ENCODE results near the gene FGFR4.

FGFR4 gene

GRCh38 chr5:177095088-177095669 is 8.5 kb downstream of the FGFR4 start:
- no peak overlapping the region for H3K27ac ChIP-seq (ENCODE audit: low read length)
- peaks cover 57% of the 10 kb centered on the region for H3K36me3 ChIP-seq (ENCODE audit: insufficient read depth, low read depth, low read length)
- peaks cover 6% of the 10 kb centered on the region; the same call in 1 of the 2 replicates for H3K4me1 ChIP-seq (ENCODE audit: insufficient read depth, low read length)
- no peaks in the 10 kb centered on the region for H3K27me3 ChIP-seq (ENCODE audit: insufficient read depth, low read length)
- H3K4me3 ChIP-seq (ENCODE audit: low read length), result no peak overlapping the region
- no peak overlapping the region for H3K9ac ChIP-seq (ENCODE audit: low read depth, low read length)
- H3K9me3 ChIP-seq (ENCODE audit: insufficient read depth, low read depth, low read length), result no peaks in the 10 kb centered on the region

- Histone ChIP-seq H3K27ac (ENCODE audit: low read length) (no peak overlapping the region), H3K4me1 (ENCODE audit: insufficient read depth, low read length) (peaks cover 6% of the 10 kb centered on the region; the same call in 1 of the 2 replicates), H3K4me3 (ENCODE audit: low read length) (no peak overlapping the region), H3K9ac (ENCODE audit: low read depth, low read length) (no peak overlapping the region), H3K27me3 (ENCODE audit: insufficient read depth, low read length) (no peaks in the 10 kb centered on the region), H3K9me3 (ENCODE audit: insufficient read depth, low read depth, low read length) (no peaks in the 10 kb centered on the region), H3K36me3 (ENCODE audit: insufficient read depth, low read depth, low read length) (peaks cover 45% of the 10 kb centered on the region)
Observed at GRCh38 chr5:177096162-177097015, 9.7 kb downstream of the FGFR4 start.

GRCh38 chr5:177097016-177097985 is 10.6 kb downstream of the FGFR4 start:
- H3K36me3 ChIP-seq (ENCODE audit: insufficient read depth, low read depth, low read length), result peaks cover 36% of the 10 kb centered on the region
- no peaks in the 10 kb centered on the region for H3K27me3 ChIP-seq (ENCODE audit: insufficient read depth, low read length)
- peaks cover 6% of the 10 kb centered on the region; the same call in 1 of the 2 replicates for H3K4me1 ChIP-seq (ENCODE audit: insufficient read depth, low read length)
- H3K4me3 ChIP-seq (ENCODE audit: low read length), result no peak overlapping the region
- no peaks in the 10 kb centered on the region for H3K9me3 ChIP-seq (ENCODE audit: insufficient read depth, low read depth, low read length)
- H3K27ac ChIP-seq (ENCODE audit: low read length), result no peak overlapping the region
- no peak overlapping the region for H3K9ac ChIP-seq (ENCODE audit: low read depth, low read length)

GRCh38 chr5:177098120-177098469 is 11.4 kb downstream of the FGFR4 start:
- Histone ChIP-seq H3K4me1 (ENCODE audit: insufficient read depth, low read length) (peaks cover 6% of the 10 kb centered on the region; the same call in 1 of the 2 replicates), H3K27me3 (ENCODE audit: insufficient read depth, low read length) (no peaks in the 10 kb centered on the region), H3K4me3 (ENCODE audit: low read length) (no peak overlapping the region), H3K36me3 (ENCODE audit: insufficient read depth, low read depth, low read length) (peaks cover 28% of the 10 kb centered on the region; the same call in 1 of the 2 replicates), H3K27ac (ENCODE audit: low read length) (no peak overlapping the region), H3K9ac (ENCODE audit: low read depth, low read length) (no peak overlapping the region), H3K9me3 (ENCODE audit: insufficient read depth, low read depth, low read length) (no peaks in the 10 kb centered on the region)

- Histone ChIP-seq H3K4me1 (ENCODE audit: insufficient read depth, low read length) (peaks cover 6% of the 10 kb centered on the region; the same call in 1 of the 2 replicates), H3K27me3 (ENCODE audit: insufficient read depth, low read length) (no peaks in the 10 kb centered on the region), H3K9me3 (ENCODE audit: insufficient read depth, low read depth, low read length) (no peaks in the 10 kb centered on the region), H3K36me3 (ENCODE audit: insufficient read depth, low read depth, low read length) (peaks cover 23% of the 10 kb centered on the region; the same call in 1 of the 2 replicates), H3K9ac (ENCODE audit: low read depth, low read length) (no peak overlapping the region; the same call in 1 of the 2 replicates), H3K27ac (ENCODE audit: low read length) (no peak overlapping the region), H3K4me3 (ENCODE audit: low read length) (no peak overlapping the region)
Observed at GRCh38 chr5:177098470-177099141, 11.9 kb downstream of the FGFR4 start.

GRCh38 chr5:177099422-177100093 is 12.8 kb downstream of the FGFR4 start:
- Histone ChIP-seq H3K27ac (ENCODE audit: low read length) (no peak overlapping the region), H3K36me3 (ENCODE audit: insufficient read depth, low read depth, low read length) (peaks cover 17% of the 10 kb centered on the region; the same call in 1 of the 2 replicates), H3K9me3 (ENCODE audit: insufficient read depth, low read depth, low read length) (no peaks in the 10 kb centered on the region), H3K9ac (ENCODE audit: low read depth, low read length) (no peak overlapping the region), H3K27me3 (ENCODE audit: insufficient read depth, low read length) (no peaks in the 10 kb centered on the region), H3K4me3 (ENCODE audit: low read length) (no peak overlapping the region), H3K4me1 (ENCODE audit: insufficient read depth, low read length) (peaks cover 6% of the 10 kb centered on the region; the same call in 1 of the 2 replicates)

DNA sequence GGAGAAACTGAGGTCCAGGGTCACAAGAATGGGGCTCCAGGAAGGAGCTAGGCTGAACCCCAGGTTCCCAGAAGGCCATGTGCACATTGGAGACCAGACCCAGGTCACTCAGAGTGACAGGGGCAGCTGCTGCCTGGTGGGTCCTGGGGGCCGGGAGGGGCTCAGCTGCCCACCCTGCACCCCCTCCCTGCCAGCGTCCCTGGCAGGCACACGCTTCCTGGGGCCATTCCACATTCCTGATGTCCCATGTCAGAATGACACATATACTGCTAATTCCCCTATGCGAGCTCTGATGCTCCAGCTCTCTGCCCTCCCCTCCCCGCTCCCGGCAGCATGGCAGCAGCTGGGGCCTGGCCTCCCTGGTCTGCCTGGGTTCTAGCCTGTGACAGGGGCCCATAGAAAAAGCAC is 14.0 kb downstream of the FGFR4 start:
- no peaks in the 10 kb centered on the region for H3K27me3 ChIP-seq (ENCODE audit: insufficient read depth, low read length)
- H3K36me3 ChIP-seq (ENCODE audit: insufficient read depth, low read depth, low read length), result peaks cover 7% of the 10 kb centered on the region; the same call in 1 of the 2 replicates
- H3K27ac ChIP-seq (ENCODE audit: low read length), result no peak overlapping the region
- peaks cover 6% of the 10 kb centered on the region; the same call in 1 of the 2 replicates for H3K4me1 ChIP-seq (ENCODE audit: insufficient read depth, low read length)
- H3K9ac ChIP-seq (ENCODE audit: low read depth, low read length), result no peak overlapping the region
- H3K9me3 ChIP-seq (ENCODE audit: insufficient read depth, low read depth, low read length), result no peaks in the 10 kb centered on the region
- no peak overlapping the region for H3K4me3 ChIP-seq (ENCODE audit: low read length)

GRCh38 chr5:177103523-177104253 is 17.0 kb downstream of the FGFR4 start:
- no peak overlapping the region for H3K27ac ChIP-seq (ENCODE audit: low read length)
- H3K9me3 ChIP-seq (ENCODE audit: insufficient read depth, low read depth, low read length), result no peaks in the 10 kb centered on the region
- H3K27me3 ChIP-seq (ENCODE audit: insufficient read depth, low read length), result no peaks in the 10 kb centered on the region
- no peaks in the 10 kb centered on the region for H3K36me3 ChIP-seq (ENCODE audit: insufficient read depth, low read depth, low read length)
- no peak overlapping the region for H3K9ac ChIP-seq (ENCODE audit: low read depth, low read length)
- no peak overlapping the region for H3K4me3 ChIP-seq (ENCODE audit: low read length)
- peaks cover 6% of the 10 kb centered on the region; the same call in 1 of the 2 replicates for H3K4me1 ChIP-seq (ENCODE audit: insufficient read depth, low read length)

DNA sequence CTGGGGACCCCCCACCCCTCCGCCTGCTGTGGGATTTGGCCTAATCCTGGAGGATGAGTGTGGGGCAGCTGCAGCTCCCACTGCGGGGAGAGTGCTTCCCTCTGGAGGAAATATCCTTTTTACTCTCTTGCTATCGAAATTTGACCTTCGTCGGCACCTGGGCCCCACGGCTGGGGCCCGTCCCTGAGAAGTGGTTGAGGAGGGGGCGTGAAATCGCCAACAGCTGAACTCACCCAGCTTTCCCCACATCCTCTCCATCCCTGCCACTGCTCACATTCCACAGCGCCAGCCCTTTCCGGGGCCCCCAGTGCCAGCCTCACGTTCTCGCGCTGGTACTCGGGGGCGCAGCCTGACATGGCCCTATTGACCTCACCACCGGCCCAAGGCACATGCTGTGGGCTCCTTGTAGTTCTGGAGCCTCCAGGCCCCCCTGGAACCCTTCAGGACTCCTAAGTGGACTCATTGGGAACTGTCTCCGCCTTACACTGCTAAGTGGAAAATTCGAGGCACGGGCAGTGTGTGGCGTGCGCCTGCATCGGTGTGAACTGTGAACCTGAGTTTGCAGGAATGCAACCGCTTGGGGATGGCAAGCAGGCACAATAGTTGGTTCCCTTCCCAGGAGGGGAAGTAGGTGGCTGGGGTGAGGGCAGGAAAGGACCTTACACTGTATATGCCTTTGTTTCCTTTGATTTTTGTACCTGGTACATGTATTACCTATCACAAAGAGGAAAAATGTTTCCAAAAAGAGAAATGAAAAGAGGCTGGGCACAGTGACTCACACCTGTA is 19.2 kb downstream of the FGFR4 start:
- Histone ChIP-seq H3K9ac (ENCODE audit: low read depth, low read length) (no peak overlapping the region), H3K4me3 (ENCODE audit: low read length) (no peak overlapping the region), H3K27me3 (ENCODE audit: insufficient read depth, low read length) (no peaks in the 10 kb centered on the region), H3K4me1 (ENCODE audit: insufficient read depth, low read length) (no peaks in the 10 kb centered on the region), H3K36me3 (ENCODE audit: insufficient read depth, low read depth, low read length) (no peaks in the 10 kb centered on the region), H3K27ac (ENCODE audit: low read length) (no peak overlapping the region), H3K9me3 (ENCODE audit: insufficient read depth, low read depth, low read length) (no peaks in the 10 kb centered on the region)

GRCh38 chr5:177107159-177107558 is 20.4 kb downstream of the FGFR4 start:
- no peak overlapping the region for H3K9ac ChIP-seq (ENCODE audit: low read depth, low read length)
- no peaks in the 10 kb centered on the region for H3K4me1 ChIP-seq (ENCODE audit: insufficient read depth, low read length)
- H3K27me3 ChIP-seq (ENCODE audit: insufficient read depth, low read length), result no peaks in the 10 kb centered on the region
- H3K4me3 ChIP-seq (ENCODE audit: low read length), result no peak overlapping the region
- H3K9me3 ChIP-seq (ENCODE audit: insufficient read depth, low read depth, low read length), result no peaks in the 10 kb centered on the region
- no peaks in the 10 kb centered on the region for H3K36me3 ChIP-seq (ENCODE audit: insufficient read depth, low read depth, low read length)
- H3K27ac ChIP-seq (ENCODE audit: low read length), result no peak overlapping the region
